SK-N-SH treated with all-trans-retinoic acid at 6 μM for 48 hours (cell line): ENCODE data around the gene PLCB1.
"Not testable (repeated sequence)": the region's sequence is repeated elsewhere in the genome, so short reads cannot be mapped to it uniquely, and the experiment has no call there.

Experiments
- ARNTL ChIP-seq: fragments of 450-650 bp; formaldehyde crosslinking; IDR thresholded peaks from 2 replicates; pipeline ENCODE4 v1.5.0; 2020; ENCODE audit warnings: low read depth, mild to moderate bottlenecking, moderate library complexity, borderline replicate concordance
- BACH2 ChIP-seq: fragments of 250-450 bp; sonication (Bioruptor Pico); IDR thresholded peaks from 2 replicates; pipeline ENCODE4 v1.9.0; 2021; ENCODE audit warnings: mild to moderate bottlenecking, borderline replicate concordance
- GLIS3 ChIP-seq: fragments of 250-450 bp; sonication (Bioruptor Pico); IDR thresholded peaks from 2 replicates; pipeline ENCODE4 v1.5.0; 2020; ENCODE audit warnings: mild to moderate bottlenecking, moderate library complexity
- PATZ1 ChIP-seq: fragments of 250-450 bp; sonication (Bioruptor Pico); IDR thresholded peaks from 2 replicates; pipeline ENCODE4 v1.8.0; 2020; ENCODE audit warnings: mild to moderate bottlenecking, moderate library complexity, borderline replicate concordance
- PPARA ChIP-seq: fragments of 250-450 bp; sonication (Bioruptor Pico); IDR thresholded peaks from 2 replicates; pipeline ENCODE4 v1.5.0; 2020; ENCODE audit warnings: mild to moderate bottlenecking, borderline replicate concordance
- TOX ChIP-seq: fragments of 250-450 bp; sonication (Bioruptor Pico); IDR thresholded peaks from 2 replicates; pipeline ENCODE4 v1.8.0; 2021; ENCODE audit warnings: mild to moderate bottlenecking, moderate library complexity, borderline replicate concordance
- TSHZ2 ChIP-seq: fragments of 250-450 bp; sonication (Bioruptor Pico); IDR thresholded peaks from 2 replicates; pipeline ENCODE4 v1.5.0; 2020; ENCODE audit warnings: mild to moderate bottlenecking, moderate library complexity
- ZFP3 ChIP-seq: fragments of 250-450 bp; sonication (Bioruptor Pico); IDR thresholded peaks from 2 replicates; pipeline ENCODE4 v1.5.0; 2020; ENCODE audit warnings: mild to moderate bottlenecking, moderate library complexity
- ZNF565 ChIP-seq: fragments of 450-650 bp; formaldehyde crosslinking; conservative IDR thresholded peaks from 2 replicates; pipeline ENCODE4 v1.5.0; 2020; ENCODE audit warnings: low read depth, mild to moderate bottlenecking, moderate library complexity
- ZNF8 ChIP-seq: fragments of 450-650 bp; formaldehyde crosslinking; IDR thresholded peaks from 2 replicates; pipeline ENCODE4 v1.5.0; 2020; ENCODE audit warnings: mild to moderate bottlenecking, moderate library complexity

GRCh38 chr20:8379125-8379524 is 247.1 kb downstream of the PLCB1 start:
- peak; percentile 73 for TF ChIP-seq ZNF8 (CRISPR knock-in tag)
- not testable (repeated sequence) for TF ChIP-seq TSHZ2 (CRISPR knock-in tag); GLIS3 (CRISPR knock-in tag); PATZ1 (CRISPR knock-in tag); ZFP3 (CRISPR knock-in tag); BACH2 (CRISPR knock-in tag); TOX (CRISPR knock-in tag); ZNF565; PPARA (CRISPR knock-in tag); ARNTL (CRISPR knock-in tag)
